Transverse colon (tissue), 4 donors: ENCODE measurements around the gene ADCY9.

Experiments
- CTCF ChIP-seq, 5 experiments: fragments of 200-600 bp in 3 of 5; fragments of 450-650 bp in 2 of 5; sonication (generic) in 3 of 5; IDR thresholded peaks; 1 replicate in 2 of 5; 2 replicates in 3 of 5; pipeline ENCODE4 v1.5.1; 2016 to 2017; ENCODE audit warnings: antibody characterized with exemption in 5 of 5, inconsistent platforms in 3 of 5, mild to moderate bottlenecking in 2 of 5, moderate library complexity in 1 of 5
- POLR2A ChIP-seq: fragments of 450-650 bp; IDR thresholded peaks from one replicate; pipeline ENCODE4 v1.6.1; 2016; ENCODE audit warnings: antibody characterized with exemption, mild to moderate bottlenecking, moderate library complexity
- POLR2AphosphoS5 ChIP-seq, 3 donors: sonication (generic); formaldehyde crosslinking; IDR thresholded peaks; one replicate each; pipeline ENCODE4 v1.6.1; 2016; ENCODE audit warnings: antibody characterized with exemption in 3 of 3

GRCh38 chr16:4064950-4065352 is 51.3 kb downstream of the ADCY9 start:
- TF ChIP-seq POLR2AphosphoS5 (IDR thresholded peaks at IDR 0.05) (no peak), CTCF (IDR thresholded peaks at IDR 0.05) (no peak), POLR2A (no peak)
